GM21526 (cell line): Measurements from ENCODE around the gene PHYKPL.

Experiments
- ATAC-seq: cut with Tn5 transposase; IDR thresholded peaks from one replicate; pipeline ENCODE4 v1.9.1; 2021; ENCODE audit warnings: moderate library complexity; ENCODE audit not compliant: unreplicated experiment, low FRiP score

The PHYKPL gene

DNA sequence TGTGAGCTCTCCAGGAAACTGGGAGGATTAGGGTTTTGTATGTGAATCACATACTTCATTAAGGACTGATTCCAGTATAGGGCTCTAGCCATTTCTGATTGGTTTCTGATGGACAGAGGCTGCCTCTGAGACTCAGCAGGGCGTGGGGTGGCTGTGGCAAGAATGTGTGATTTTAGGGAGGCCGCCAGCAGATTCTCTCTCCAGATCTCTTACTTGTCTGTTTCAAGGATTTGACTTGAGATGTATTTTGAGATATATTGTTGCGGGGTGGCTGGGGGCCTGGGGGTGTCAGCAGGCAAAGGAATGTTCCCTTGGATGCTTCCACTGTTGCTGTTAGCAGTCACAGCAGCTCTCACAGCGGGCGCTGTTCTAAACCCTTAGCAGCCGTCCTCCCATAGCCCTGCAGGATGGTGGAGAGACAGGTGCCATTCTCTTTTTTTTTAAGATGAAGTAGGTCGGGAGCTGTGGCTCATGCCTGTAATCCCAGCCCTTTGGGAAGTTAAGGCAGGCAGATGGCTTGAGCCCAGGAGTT, 36.3 kb downstream of the PHYKPL start:
- no peak for ATAC-seq

DNA sequence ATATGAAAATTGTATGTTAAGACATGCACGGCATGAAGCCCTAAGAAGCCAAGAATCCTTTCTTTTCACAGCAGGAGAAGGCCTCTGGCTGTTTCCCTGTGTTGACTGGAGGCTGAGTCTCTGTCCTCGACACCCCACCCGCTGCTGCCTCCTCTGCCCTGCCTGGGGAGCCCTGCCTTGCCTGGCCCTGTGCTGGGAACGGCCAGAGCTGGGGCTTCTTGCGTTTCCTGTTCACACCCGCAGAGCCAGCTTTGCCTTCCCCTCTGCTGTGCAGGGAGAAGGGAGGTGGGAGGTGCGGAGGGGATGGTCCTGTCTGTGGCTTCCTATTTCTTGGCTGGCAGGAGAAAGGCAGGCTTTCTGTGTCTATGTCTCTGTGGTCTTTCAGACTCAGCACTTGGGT, 38.6 kb downstream of the PHYKPL start:
- ATAC-seq, result no peak

DNA sequence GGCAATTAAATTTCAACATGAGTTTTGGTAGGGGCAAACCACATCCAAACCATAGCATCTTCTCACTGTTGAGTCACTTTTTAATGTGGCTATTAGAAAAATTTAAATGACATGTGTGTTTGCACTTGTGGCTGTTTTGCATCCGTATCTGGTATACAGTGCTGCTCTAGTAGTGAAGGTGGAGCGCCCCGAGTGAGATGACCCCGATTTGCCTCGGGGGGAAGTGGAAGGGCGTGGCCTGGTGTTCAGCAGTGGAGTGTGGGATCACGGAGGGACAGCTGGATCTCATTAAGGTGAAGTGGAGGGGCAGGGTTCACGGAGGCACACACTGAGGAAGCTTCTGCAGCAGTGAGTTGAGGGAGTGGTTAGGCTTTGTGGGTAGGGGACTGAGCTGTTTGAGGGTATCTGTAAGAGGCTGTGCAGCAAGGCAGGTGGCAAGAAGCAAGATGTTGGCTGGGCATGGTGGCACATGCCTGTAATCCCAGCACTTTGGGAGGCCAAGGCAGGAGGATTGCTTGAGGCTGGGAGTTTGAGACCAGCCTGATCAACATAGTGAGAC, 39.3 kb downstream of the PHYKPL start:
- ATAC-seq, result no peak

DNA sequence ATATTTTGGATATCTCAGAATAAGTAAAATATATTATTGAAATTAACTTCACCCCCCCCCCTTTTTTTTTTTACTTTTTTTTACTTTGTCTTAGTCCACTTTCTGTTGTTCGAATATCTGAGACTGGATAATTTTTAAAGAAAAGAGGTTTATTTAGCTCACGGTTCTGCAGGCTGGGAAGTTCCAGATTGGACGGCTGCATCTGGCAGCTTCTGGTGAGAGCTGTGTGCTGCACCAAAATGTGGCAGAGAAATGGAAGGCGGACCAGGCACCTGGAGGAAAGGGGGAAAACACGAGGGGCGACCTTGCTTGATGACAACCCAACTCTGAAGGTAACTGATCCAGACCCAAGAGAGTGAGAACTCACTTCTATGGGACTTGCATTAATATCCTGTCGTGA, 39.8 kb downstream of the PHYKPL start:
- ATAC-seq, result no peak

DNA sequence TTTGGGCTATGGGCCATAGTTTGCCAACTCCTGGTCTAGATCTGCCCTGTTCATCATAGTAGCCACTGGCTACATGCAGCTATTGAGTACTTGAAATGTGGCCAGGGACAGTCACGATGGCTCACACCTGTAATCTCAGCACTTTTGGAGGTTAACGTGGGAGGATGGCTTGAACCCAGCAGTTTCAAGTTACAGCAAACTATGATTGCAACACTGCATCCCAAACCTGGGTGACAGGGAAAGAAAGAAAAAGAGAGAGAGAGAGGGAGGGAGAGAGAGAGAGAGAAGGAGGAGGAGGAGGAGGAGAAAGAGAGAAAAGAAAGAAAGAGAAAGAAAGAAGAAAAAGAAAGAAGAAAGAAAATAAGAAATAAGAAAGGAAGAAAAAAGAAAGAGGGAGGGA, 40.4 kb downstream of the PHYKPL start:
- ATAC-seq, result no peak

DNA sequence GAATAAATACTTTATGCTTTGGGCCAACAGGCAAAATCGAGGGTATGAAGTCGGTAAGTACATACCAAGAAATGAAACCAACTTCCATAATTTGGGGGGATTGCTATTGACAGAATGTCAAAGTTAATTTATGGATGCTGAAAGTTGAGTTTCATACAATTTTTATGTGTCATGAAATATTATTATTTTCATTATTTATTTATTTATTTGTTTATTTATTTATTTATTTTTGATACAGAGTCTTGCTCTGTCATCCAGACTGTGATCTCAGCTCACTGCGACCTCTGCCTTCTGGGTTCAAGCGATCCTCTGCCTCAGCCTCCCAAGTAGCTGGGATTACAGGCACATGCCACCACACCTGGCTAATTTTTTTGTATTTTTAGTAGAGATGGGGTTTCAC, 40.9 kb downstream of the PHYKPL start:
- ATAC-seq, result no peak

DNA sequence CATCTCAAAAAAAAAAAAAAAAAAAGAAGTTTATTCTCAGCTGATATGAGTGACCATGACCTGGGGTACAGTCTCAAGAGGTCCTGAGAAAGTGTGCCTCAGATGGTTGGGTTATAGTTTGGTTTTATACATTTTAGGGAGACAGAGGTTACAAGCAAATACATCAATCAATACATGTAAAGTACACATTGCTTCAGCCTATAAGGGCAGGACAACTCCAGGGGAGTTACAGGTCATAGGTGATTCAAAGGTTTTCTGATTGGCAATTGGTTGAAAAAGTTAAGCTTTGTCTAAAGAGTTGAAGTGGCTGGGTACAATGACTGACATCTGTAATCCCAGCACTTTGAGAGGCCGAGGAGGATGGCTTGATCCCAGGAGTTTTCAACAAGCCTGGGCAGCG, 43.2 kb downstream of the PHYKPL start:
- ATAC-seq, result no peak

DNA sequence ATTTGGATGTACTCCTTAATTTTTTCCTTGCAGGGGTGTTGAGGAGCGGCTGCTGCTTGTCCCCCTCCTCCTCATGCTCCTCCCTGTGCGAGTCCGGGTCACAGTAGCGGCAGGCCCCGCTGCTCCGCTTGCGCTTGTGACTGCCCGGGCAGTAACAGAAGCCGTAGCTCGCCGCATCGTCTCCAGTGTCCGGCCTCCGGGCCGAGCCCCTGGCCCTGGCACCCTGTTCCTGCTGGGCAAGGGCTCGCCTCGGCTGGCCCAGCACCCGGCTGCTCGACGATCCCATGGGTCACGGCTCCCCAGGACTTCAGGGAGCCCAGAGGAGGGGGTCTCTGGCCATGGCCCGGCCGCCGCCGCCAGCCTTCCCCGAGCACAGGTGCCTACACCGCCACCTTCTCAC, 45.6 kb downstream of the PHYKPL start, which contains the start of gene GMCL2:
Gene GMCL2 (minus strand): TSS at position 358 of the 400 bp plus-strand sequence. CDS start 72 bp downstream, at position 286.
- ATAC-seq, result no peak

DNA sequence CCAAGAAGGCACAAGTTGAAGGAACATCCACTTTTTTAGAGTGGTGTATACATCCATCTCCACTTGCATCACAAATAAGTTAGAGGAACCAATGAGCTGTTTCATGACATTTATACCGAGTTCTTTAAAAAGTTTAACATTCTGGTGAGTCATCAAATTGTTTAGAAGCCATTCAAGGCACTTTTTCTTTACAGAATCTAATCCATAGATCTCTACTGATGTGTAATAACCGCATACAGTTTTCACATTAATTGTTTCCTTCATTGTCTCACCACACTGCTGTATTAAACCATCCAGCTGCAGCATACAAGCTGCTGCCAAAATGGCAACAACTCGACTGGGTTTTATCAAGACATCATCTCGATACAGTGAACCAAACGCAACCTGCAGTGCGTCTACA, 46.2 kb downstream of the PHYKPL start:
- no peak for ATAC-seq

DNA sequence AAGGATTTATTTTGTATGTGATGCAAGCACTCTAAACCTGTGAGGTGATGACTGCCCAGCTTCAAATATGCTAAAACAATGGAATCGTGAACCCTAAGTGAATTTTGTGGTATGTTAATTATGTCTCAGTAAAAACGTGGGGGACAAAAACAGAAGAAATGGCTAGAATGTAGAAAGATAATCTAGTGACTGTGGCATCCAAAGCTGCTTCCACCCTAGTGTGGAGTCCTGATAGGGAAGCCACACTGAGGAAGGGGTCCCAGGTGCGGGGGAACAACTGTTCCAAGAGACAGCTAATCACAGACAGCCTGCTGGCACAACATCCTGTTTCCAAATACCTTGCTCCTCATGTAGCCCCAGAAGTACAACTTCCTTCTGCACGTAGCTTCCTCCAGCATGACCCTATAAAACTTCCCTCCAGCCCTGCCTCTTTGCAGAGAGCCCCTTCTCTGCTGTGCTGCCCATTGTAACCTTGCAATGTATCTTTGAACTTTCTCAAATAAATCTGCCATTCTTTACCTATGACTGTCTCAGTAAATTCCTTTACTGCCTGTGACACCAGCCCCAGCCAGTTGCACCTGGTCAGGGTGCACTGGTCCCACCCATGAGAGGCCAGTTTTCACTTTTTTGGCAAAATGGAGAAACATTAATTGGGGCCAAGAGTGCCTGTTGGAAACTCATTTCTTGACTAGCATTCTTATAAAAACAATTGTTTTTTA, 50.3 kb downstream of the PHYKPL start:
- ATAC-seq, result no peak

DNA sequence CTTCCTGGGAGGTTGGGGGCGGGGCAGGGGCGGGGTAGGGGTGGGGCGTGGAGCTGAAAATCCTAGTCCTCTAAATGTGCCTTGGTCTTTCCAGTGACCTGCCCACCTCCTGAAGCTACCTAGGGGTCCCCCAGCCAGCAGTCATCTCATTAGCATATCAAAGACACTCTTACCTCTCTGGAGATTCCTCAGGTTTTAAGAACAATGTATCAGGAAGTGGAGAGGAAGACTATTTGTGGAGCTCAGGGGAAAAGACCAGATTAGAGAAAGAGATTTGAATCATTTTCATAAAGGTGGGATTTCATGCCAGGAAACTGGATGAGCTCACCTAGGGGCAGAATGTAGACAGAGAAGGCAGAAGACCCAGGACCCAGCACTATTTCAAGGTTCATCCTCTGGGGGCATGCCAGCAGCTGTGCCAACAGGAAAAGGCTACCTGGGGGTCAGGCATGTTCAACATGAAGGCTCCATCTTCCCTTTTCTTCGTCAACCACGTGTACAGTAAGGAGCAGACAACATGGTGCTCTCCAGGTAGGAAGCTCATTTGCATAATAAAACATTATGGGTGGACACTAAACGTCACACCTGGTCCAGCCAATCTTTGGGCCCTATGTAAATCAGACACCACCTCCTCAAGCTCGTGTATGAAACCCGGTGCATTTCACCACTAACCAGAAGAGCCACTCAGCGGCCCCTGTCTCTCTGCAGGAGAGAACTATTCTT, 52.3 kb downstream of the PHYKPL start:
- ATAC-seq, result no peak

DNA sequence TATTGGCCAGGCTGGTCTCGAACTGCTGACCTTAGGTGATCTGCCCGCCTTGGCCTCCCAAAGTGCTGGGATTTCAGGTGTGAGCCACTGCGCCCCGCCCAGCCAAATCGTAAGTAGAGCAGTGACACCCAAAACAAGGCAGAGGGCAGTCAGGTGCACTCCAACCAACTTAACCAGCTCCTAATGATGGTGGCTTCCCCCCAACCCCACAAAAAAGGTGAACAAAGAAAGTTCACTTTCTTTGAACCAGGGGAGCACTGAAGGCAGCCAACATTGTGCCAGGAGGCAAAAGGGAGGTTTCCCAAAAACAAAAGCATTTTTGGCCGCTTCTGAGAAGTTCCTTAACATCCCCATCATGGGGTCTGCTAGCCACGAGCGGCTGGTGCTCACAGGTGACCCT, 55.0 kb downstream of the PHYKPL start:
- ATAC-seq, result no peak

DNA sequence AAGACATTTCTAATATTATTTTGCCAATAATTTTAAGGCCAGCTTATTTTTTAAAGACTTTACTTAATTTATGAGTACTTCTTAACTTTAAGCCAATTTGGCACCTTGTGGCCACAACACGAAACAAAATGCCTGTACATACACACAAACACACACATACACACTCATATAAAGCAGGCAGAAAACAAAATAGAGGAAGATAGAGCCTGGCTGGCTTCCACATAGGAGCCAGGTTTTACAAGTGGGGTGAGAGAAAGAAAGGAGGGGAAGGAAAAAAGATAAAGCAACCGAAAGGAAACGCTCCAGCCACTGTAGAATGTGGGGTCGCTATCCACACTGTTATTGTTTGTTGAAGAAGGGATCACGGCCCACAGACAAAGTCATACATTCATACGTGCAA, 55.8 kb downstream of the PHYKPL start:
- ATAC-seq, result no peak

DNA sequence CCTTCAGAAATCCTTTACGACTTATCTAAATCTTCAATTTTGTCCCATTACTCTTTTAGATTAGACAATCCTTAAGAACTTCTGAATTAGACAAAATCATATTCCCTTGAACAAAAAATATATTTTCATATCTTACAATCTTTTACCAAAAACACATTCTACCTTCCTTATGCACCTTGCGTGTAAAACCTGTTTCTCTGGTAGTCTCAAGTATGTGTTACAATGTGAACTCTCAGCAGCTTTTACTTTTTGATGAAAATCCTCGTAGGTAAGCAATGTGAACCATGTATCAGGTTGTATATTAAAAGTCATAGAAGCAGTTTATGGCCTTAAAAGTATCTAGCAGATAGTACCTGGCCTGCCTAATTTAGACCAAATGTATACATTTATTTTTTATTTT, 58.1 kb downstream of the PHYKPL start:
- no peak for ATAC-seq

DNA sequence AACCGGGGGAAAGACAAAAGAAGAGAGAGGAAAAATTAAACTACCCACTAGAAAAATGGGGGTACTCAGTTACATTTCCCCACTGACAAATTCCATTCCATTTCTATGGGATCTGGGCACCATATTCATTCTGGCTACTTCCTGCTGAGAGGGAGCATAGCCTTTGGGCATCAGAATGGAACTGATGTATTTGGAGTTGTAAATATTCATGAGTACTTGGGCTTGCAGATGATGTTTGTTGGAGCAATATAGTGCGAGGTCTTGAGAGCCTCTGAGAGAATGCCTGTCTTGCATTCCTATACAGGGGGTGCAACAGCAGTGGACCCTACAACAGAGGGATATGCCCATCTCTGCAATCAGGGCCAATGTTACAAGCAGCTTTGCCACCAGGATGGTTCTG, 62.1 kb downstream of the PHYKPL start:
- no peak for ATAC-seq

DNA sequence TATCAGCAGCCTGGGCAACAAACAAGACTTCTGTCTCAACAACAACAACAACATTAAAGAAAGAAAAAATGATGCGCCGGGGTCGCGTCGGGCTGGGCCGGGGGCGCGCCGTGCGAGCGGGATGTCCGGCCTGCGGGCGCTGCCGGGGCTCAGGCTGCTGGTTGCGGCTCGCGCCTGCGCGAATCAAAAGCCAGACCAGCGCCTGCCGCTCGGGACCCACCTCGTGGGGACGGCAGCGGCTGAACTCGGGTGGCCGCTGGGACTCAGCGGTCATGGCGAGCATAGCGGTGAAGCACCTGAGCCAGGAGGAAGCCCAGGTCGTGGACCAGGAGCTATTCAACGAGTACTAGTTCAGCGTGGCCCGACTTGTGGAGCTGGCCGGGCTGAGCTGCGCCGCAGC, 67.0 kb downstream of the PHYKPL start:
- no peak for ATAC-seq

DNA sequence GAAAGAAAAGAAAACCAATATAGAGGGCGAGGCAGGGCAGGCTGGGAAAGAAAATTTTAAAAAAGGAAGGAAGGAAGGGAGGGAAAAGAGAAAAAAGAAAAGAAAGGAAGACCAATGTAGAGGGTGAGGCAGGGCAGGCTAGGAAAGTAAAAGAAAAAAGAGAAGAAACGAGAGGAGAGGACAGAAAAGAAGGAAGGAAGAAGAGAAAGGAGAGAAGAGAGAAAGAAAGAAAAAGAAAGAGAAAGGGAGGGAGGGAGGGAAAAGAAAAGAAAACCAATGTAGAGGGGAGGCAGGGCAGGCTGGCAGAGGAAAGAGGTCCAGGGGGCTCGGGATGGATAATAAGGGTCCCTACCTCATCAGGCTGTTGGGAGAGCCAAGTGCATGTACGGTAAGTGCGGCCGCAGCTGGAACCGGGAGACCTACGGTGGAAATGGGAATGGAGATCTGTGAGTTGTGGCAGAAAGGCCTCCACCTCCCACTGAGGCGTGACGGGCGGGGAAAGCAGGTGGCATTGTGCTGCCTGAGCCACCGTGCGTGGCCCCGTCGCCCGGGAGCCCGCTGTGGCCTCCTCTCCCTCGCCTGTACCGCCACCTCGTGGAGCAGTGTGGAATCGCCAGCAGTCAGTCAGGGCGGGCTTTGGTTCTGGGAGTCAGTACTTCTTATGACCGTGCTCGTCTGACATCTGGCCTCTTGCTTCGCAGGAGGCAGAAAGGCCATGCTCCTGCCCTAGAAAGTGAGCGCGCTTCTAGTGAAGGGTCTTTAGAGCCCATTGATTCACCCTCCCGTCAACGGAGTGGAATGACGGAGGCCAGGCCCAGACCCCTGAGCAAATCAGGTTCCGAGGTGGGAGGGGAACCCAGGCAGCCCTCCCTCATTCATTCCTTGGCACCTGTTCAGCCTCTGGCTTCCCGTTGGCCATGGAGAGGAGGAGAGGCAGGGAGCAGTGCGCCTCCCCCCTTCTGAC, 68.5 kb downstream of the PHYKPL start:
- peak; percentile 91 for ATAC-seq

DNA sequence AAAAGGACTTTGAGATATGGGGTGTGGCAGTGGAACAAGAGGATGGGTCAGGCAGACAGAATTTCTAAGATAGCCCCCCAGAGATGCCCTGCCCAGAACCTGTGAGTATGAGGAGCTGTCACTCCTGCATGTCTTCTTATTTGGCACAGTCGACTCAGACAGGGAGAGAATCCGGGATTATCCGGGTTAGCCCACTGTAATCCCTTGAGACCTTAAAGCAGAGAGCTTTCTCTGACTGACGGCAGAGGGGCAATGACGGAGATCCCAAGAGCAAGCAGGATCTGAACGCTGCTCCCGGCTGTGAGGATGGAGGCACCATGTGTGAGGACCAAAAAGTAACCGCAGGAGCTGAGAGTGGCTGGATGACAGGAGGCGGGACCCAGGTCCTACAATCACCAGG, 70.1 kb downstream of the PHYKPL start:
- no peak for ATAC-seq

DNA sequence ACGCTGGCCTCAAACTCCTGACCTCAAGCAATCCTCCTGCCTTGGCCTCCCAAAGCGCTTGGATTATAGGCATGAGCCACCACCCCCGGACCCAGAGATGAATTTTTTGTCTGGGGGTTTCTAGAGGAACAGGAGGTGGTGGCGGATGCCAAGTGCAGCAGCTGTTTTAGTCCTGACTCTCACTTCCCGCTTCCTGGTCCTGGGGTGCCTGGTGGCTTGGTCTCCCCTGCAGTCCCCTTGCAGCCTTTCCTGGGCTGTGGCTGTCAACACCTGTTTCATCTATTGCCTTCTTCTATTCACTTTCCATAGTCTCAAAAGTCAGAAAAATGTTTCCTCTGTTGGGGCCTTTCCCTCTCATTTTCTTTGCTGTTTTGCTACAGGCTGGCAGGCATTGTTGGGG, 72.4 kb downstream of the PHYKPL start:
- ATAC-seq, result no peak
